Sigmoid colon (tissue), 7 donors: ENCODE measurements around the gene TECTB. TPM values are rescaled to one million over a fixed set of nuclear protein-coding genes. Genes with fewer than 3 reads are reported as not detected.

Source experiments
- DNase-seq: peaks from one replicate; pipeline ENCODE4 v3.0.0-alpha.2; 2019
- H3K27ac ChIP-seq, 4 donors: fragments of 200-600 bp; sonication (generic); one replicate each; pipeline ENCODE4 v1.5.1; 2016 to 2019; ENCODE audit warnings: mild to moderate bottlenecking in 1 of 4
- H3K27me3 ChIP-seq, 3 donors: fragments of 200-600 bp; sonication (generic); one replicate each; pipeline ENCODE4 v1.5.1; 2019; ENCODE audit warnings: mild to moderate bottlenecking in 1 of 3
- H3K36me3 ChIP-seq, 4 donors: fragments of 200-600 bp; sonication (generic); one replicate each; pipeline ENCODE4 v1.5.1; 2016 to 2019
- H3K4me1 ChIP-seq, 4 donors: fragments of 200-600 bp; sonication (generic); one replicate each; pipeline ENCODE4 v1.5.1; 2017 to 2019
- H3K4me3 ChIP-seq, 4 donors: fragments of 200-600 bp; sonication (generic); one replicate each; pipeline ENCODE4 v1.5.1; 2017 to 2019; ENCODE audit warnings: mild to moderate bottlenecking in 2 of 4, moderate library complexity in 1 of 4
- H3K9me3 ChIP-seq, 4 donors: fragments of 200-600 bp in 3 of 4; sonication (generic) in 3 of 4; one replicate each; pipeline versions ENCODE4 v1.5.1 to v1.6.1; 2013 to 2019
- EP300 ChIP-seq, 4 donors: sonication (generic); formaldehyde crosslinking; IDR thresholded peaks; one replicate each; pipeline ENCODE4 v1.6.1; 2017; ENCODE audit warnings: antibody characterized with exemption in 4 of 4
- POLR2A ChIP-seq, 2 donors: fragments of 450-650 bp; IDR thresholded peaks; one replicate each; pipeline ENCODE4 v1.6.1; 2016; ENCODE audit warnings: antibody characterized with exemption in 2 of 2, mild to moderate bottlenecking in 2 of 2, moderate library complexity in 2 of 2
- POLR2AphosphoS5 ChIP-seq, 4 donors: sonication (generic); formaldehyde crosslinking; IDR thresholded peaks; one replicate each; pipeline ENCODE4 v1.6.1; 2017; ENCODE audit warnings: antibody characterized with exemption in 4 of 4
- WGBS, 2 donors: extraction: QIAGEN DNeasy Blood & Tissue Kit; methylation state at CpG; one replicate each; pipeline ENCODE4 v1.1.7; 2013; 5-methylcytosine and 5-hydroxymethylcytosine counted together
- intact Hi-C: fragments of 100-400 bp; cut with DNase I; formaldehyde crosslinking; loops from one replicate; pipeline ENCODE4 v1.15.1; 2023
- polyA plus RNA-seq, 3 donors: library from polyadenylated mRNA; stranded (reverse); fragments of 200-250 nt; gene quantifications; one replicate each; pipeline ENCODE4 v1.2.3, GENCODE V29; 2013
- total RNA-seq, 4 donors: library from RNA; depleted of rRNA; stranded (reverse); fragments of >200 nt; gene quantifications; one replicate each; pipeline ENCODE4 v1.1.0, GENCODE V29; 2016
- TF ChIP-seq, protein P1 (sequence below), 4 experiments: fragments of 450-650 bp in 3 of 4; fragments of 200-600 bp in 1 of 4; IDR thresholded peaks; one replicate each; pipeline ENCODE4 v1.5.1; 2016 to 2019; ENCODE audit warnings: antibody characterized with exemption in 4 of 4, mild to moderate bottlenecking in 3 of 4, moderate library complexity in 2 of 4
- donor health status: healthy with polysubstance abuse.
- donor health status: Bipolar disorder and iron deficiency.
- donor health status: healthy.

The TECTB gene
- total and polyA plus RNA-seq, 7 donors: not detected

DNA sequence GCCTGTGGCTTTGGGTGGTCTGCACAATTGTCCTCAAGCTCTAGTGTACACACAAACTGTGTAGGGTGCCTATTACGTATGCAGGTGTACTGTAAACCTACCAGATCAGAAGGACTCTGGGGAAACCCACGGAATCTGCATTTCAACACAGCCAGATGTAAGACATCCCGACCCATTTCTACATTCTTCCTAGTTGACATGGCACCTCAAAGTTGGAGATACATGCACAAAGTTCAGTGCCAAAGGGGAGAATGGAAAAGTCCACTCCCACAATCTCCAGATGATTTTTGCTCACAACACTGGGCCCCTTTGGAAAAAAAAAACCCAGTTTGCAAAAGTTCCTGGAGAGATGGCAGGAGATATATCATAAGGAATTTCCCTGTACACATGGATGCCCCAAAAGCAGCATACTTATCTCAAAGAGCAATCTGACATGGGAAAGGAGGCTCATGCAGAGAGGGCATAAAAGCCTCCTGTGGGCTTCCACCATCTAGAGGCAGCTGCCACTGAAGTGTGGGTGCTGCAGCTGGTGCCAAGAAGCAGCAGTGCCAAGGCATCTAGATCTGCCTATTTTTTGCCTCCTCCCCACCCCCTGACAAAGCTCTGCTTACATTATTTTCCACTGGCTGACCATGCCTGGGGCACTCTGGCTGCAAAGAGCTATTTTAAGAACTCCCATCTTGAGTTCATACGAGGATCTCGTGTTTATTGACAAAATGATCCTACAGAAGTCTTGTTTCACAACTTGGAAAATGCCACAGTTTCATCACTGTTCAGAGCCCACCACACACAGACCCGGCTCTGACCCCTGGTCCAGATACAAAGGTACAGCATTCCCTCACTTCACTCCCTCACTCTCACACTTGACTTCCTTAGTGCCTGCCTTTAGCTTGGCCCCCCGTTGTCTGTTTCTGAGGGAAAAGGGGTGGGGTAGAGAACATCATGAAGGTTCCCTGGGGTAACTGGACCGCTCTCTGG lies 12.9 kb downstream of the TECTB start:
- DNase-seq: no peak
- H3K27ac ChIP-seq: peak overlapping the region in 2 of 4 donors; percentile 29 to 30
- WGBS, 2 donors: 71 to 75% methylated on average over 8 of the region's 8 CpGs

GRCh38 chr10:112296908-112297331 lies 13.7 kb downstream of the TECTB start:
- intact Hi-C loops: no loop called here
- Histone ChIP-seq H3K27me3 (no peaks in the 10 kb centered on the region), H3K27ac (peak overlapping the region in 1 of 4 donors; percentile 29), H3K4me3 (no peak overlapping the region), H3K36me3 (no peaks in the 10 kb centered on the region), H3K9me3 (no peaks in the 10 kb centered on the region), H3K4me1 (peaks cover 0 to 19% (median 19%) of the 10 kb centered on the region in 4 donors)
- DNase-seq: no peak
- WGBS, 2 donors: 75 to 81% methylated on average over 9 of the region's 9 CpGs
- TF ChIP-seq EP300 (IDR thresholded peaks at IDR 0.05) (no peak), POLR2AphosphoS5 (IDR thresholded peaks at IDR 0.05) (no peak), POLR2A (IDR thresholded peaks at IDR 0.05) (no peak)
- TF ChIP-seq, protein P1, sequence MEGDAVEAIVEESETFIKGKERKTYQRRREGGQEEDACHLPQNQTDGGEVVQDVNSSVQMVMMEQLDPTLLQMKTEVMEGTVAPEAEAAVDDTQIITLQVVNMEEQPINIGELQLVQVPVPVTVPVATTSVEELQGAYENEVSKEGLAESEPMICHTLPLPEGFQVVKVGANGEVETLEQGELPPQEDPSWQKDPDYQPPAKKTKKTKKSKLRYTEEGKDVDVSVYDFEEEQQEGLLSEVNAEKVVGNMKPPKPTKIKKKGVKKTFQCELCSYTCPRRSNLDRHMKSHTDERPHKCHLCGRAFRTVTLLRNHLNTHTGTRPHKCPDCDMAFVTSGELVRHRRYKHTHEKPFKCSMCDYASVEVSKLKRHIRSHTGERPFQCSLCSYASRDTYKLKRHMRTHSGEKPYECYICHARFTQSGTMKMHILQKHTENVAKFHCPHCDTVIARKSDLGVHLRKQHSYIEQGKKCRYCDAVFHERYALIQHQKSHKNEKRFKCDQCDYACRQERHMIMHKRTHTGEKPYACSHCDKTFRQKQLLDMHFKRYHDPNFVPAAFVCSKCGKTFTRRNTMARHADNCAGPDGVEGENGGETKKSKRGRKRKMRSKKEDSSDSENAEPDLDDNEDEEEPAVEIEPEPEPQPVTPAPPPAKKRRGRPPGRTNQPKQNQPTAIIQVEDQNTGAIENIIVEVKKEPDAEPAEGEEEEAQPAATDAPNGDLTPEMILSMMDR (IDR thresholded peaks at IDR 0.05): no peak

More for the DNA sequence above, 12.9 kb downstream of the TECTB start:
- H3K9me3 ChIP-seq: no peaks in the 10 kb centered on the region
- no peaks in the 10 kb centered on the region for H3K27me3 ChIP-seq
- no peaks in the 10 kb centered on the region for H3K36me3 ChIP-seq
- peaks cover 0 to 19% (median 19%) of the 10 kb centered on the region in 4 donors for H3K4me1 ChIP-seq
- no peak overlapping the region for H3K4me3 ChIP-seq
- TF ChIP-seq, protein P1 (IDR thresholded peaks at IDR 0.05): no peak
- TF ChIP-seq POLR2A (IDR thresholded peaks at IDR 0.05): no peak
- no peak for TF ChIP-seq EP300 (IDR thresholded peaks at IDR 0.05)
- no peak for TF ChIP-seq POLR2AphosphoS5 (IDR thresholded peaks at IDR 0.05)
- intact Hi-C loops: no loop called here

DNA sequence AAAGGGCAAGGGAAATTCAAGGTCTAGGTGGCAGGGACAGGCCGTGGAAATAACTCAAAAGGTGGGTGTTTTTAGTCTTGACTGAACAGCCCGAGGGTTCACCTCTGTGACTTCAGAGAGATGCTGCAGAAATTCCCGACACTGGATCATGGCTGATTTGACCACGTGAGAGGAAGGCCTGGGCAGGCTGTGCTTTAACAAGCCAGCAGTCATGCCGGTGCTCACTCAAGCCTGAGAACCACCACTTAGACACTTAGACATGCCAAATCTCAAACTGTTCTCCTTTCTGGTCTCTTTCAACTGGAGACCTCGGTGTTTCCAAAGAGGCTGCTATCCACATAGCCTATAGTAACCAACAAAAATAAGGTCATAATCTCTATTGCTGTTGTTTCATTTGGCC lies 15.4 kb downstream of the TECTB start:
- intact Hi-C loops: no loop called here
- 81 to 88% methylated on average over 6 of the region's 6 CpGs for WGBS, 2 donors

DNA sequence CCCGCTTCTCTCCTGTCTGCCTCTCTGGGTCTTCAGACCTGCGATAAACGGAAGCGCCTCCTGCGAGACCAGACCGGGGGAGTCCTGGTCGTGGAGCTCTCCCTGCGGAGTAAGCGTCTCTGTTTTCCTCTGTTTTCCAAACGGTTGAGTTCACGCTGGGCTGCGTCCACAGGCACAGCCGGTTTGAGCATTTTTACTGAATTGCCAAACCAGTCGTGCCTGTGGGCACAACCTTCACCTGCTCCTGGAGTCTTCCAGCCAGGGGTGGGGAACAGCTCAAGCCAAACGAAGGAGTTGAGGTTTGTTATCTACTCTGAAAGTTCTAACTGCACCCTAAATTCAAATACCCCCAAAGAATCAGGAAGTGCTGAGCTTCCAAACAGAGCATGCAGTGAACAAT lies 16.3 kb downstream of the TECTB start:
- Histone ChIP-seq H3K36me3 (no peaks in the 10 kb centered on the region), H3K27ac (no peak overlapping the region), H3K4me3 (no peak overlapping the region), H3K4me1 (peaks cover 0 to 19% (median 19%) of the 10 kb centered on the region in 4 donors), H3K9me3 (no peaks in the 10 kb centered on the region), H3K27me3 (no peaks in the 10 kb centered on the region)
- DNase-seq: no peak
- TF ChIP-seq POLR2AphosphoS5 (IDR thresholded peaks at IDR 0.05) (no peak), POLR2A (IDR thresholded peaks at IDR 0.05) (no peak), EP300 (IDR thresholded peaks at IDR 0.05) (no peak)
- TF ChIP-seq, protein P1 (IDR thresholded peaks at IDR 0.05): no peak
- 77 to 82% methylated on average over 15 of the region's 15 CpGs for WGBS, 2 donors
- intact Hi-C loops: no loop called here

More for the DNA sequence above, 15.4 kb downstream of the TECTB start:
- H3K4me3 ChIP-seq: no peak overlapping the region
- no peak overlapping the region for H3K27ac ChIP-seq
- H3K9me3 ChIP-seq: no peaks in the 10 kb centered on the region
- TF ChIP-seq POLR2A (IDR thresholded peaks at IDR 0.05) (no peak), EP300 (IDR thresholded peaks at IDR 0.05) (no peak), POLR2AphosphoS5 (IDR thresholded peaks at IDR 0.05) (no peak)
- TF ChIP-seq, protein P1 (IDR thresholded peaks at IDR 0.05): no peak
- H3K4me1 ChIP-seq: peaks cover 0 to 19% (median 19%) of the 10 kb centered on the region in 4 donors
- DNase-seq: no peak
- H3K36me3 ChIP-seq: no peaks in the 10 kb centered on the region
- no peaks in the 10 kb centered on the region for H3K27me3 ChIP-seq
